ENCODE measurements around the gene GALP.

DNA sequence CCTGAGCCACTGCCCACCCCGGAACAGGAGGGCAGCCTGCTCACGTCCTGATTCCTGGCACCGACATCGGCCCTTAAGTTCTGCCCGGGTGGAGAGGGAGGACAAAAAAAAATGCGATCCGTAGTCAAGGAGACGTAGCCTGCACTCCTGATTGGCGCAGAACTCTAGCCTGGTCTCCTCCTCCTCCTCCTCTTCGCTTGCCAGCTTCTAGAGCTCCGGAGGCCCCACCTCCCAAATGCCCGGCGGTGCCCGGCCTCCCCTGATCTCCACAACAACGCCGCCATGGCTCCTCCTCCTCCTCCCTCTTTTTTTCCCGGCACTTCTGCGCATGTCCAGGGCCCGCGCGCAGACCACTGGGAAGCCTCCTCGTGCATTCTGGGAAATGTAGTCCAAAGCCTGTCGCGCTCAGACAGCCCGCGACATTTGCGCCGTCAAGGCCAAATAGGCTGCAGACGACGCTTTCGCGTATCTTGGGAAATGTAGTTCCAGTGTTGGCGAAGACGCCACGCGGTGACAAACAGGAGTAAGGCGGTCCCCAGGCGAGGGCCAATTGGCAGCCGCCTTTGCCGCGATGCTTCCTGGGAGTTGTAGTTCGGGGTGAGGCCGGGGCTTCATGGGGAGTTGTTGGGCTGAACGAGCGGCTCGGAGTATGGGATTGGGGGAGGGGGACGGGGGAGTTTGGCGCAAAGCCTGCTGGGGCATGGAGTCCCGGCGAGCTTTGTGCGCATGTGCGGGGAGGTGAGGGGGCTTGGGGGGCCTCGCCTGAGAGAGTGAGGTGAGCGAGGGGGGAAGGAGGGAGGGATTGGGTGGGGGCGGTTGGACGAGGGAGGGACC, 35.0 kb upstream of the GALP start, which contains the start of gene ZNF444:
- TF ChIP-seq, protein P1, sequence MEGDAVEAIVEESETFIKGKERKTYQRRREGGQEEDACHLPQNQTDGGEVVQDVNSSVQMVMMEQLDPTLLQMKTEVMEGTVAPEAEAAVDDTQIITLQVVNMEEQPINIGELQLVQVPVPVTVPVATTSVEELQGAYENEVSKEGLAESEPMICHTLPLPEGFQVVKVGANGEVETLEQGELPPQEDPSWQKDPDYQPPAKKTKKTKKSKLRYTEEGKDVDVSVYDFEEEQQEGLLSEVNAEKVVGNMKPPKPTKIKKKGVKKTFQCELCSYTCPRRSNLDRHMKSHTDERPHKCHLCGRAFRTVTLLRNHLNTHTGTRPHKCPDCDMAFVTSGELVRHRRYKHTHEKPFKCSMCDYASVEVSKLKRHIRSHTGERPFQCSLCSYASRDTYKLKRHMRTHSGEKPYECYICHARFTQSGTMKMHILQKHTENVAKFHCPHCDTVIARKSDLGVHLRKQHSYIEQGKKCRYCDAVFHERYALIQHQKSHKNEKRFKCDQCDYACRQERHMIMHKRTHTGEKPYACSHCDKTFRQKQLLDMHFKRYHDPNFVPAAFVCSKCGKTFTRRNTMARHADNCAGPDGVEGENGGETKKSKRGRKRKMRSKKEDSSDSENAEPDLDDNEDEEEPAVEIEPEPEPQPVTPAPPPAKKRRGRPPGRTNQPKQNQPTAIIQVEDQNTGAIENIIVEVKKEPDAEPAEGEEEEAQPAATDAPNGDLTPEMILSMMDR (IDR thresholded peaks at IDR 0.05): no peak
- no peak for TF ChIP-seq POLR2A (IDR thresholded peaks at IDR 0.05)
- TF ChIP-seq POLR2AphosphoS5 (IDR thresholded peaks at IDR 0.05): peak; percentile 92 to 99 (median 95)
